Keratinocyte (primary cell): Measurements from ENCODE around the gene UBE2D1. TPM values are rescaled to one million over a fixed set of nuclear protein-coding genes. Genes with fewer than 3 reads are reported as not detected.

Experiments
- DNase-seq: peaks from one replicate; pipeline ENCODE4 v3.0.0-alpha.2; 2011; ENCODE audit warnings: low read depth, missing footprints, low spot score
- FAIRE-seq: peaks from 2 replicates; lab custom pipeline; 2011; peaks lifted over from hg19 to GRCh38; lab: Jason Lieb, UNC
- H2AFZ ChIP-seq: 2 replicates; pipeline ENCODE4 v1.6.0; 2012; ENCODE audit warnings: low read length, control low read depth, inconsistent platforms; ENCODE audit not compliant: control insufficient read depth
- H3K27ac ChIP-seq: 2 replicates; pipeline ENCODE4 v1.5.1; 2011; ENCODE audit warnings: low read length; ENCODE audit not compliant: control insufficient read depth, insufficient read depth
- H3K27me3 ChIP-seq: 3 replicates; pipeline ENCODE4 v1.6.0; 2011; ENCODE audit warnings: low read length; ENCODE audit not compliant: control insufficient read depth, insufficient read depth; ENCODE audit errors: extremely low read depth
- H3K36me3 ChIP-seq, 2 experiments: 2 replicates in 1 of 2; 3 replicates in 1 of 2; pipeline ENCODE4 v1.5.1; 2011; ENCODE audit warnings: low read length in 2 of 2, mild to moderate bottlenecking in 1 of 2; ENCODE audit not compliant: control insufficient read depth in 2 of 2, insufficient read depth in 2 of 2; ENCODE audit errors: extremely low read depth in 1 of 2
- H3K4me1 ChIP-seq: 3 replicates; pipeline ENCODE4 v1.5.1; 2011; ENCODE audit warnings: low read length; ENCODE audit not compliant: control insufficient read depth, insufficient read depth; ENCODE audit errors: extremely low read depth
- H3K4me2 ChIP-seq: 3 replicates; pipeline ENCODE4 v1.6.0; 2011; ENCODE audit warnings: low read depth, low read length; ENCODE audit not compliant: control insufficient read depth, insufficient read depth; ENCODE audit errors: extremely low read depth
- H3K4me3 ChIP-seq, 3 experiments: fragments of 200-600 bp in 1 of 3; sonication (generic) in 1 of 3; 2 replicates in 2 of 3; 3 replicates in 1 of 3; pipeline ENCODE4 v1.5.1; 2011 to 2016; ENCODE audit warnings: low read length in 3 of 3, mild to moderate bottlenecking in 3 of 3, control low read depth in 2 of 3, inconsistent platforms in 1 of 3, low read depth in 1 of 3, mixed read lengths in 1 of 3, mixed run types in 1 of 3, moderate library complexity in 1 of 3; ENCODE audit not compliant: control insufficient read depth in 2 of 3, insufficient read depth in 2 of 3; ENCODE audit errors: extremely low read depth in 1 of 3
- H3K79me2 ChIP-seq: 2 replicates; pipeline ENCODE4 v1.6.0; 2012; ENCODE audit warnings: low read length; ENCODE audit not compliant: control insufficient read depth, insufficient read depth
- H3K9ac ChIP-seq: 3 replicates; pipeline ENCODE4 v1.6.0; 2011; ENCODE audit warnings: low read length; ENCODE audit not compliant: control insufficient read depth, insufficient read depth; ENCODE audit errors: extremely low read depth
- H3K9me1 ChIP-seq: 3 replicates; pipeline ENCODE4 v1.6.0; 2011; ENCODE audit warnings: low read length; ENCODE audit not compliant: control insufficient read depth, insufficient read depth; ENCODE audit errors: extremely low read depth
- H3K9me3 ChIP-seq: 2 replicates; pipeline ENCODE4 v1.5.1; 2012; ENCODE audit warnings: low read depth, low read length; ENCODE audit not compliant: control insufficient read depth
- H4K20me1 ChIP-seq: 3 replicates; pipeline ENCODE4 v1.6.0; 2011; ENCODE audit warnings: low read length; ENCODE audit not compliant: control insufficient read depth, insufficient read depth; ENCODE audit errors: extremely low read depth
- EZH2 ChIP-seq: IDR thresholded peaks from one replicate; pipeline ENCODE4 v1.6.1; 2012; ENCODE audit warnings: inconsistent platforms, mild to moderate bottlenecking, low read length, moderate library complexity
- dilution Hi-C: fragments of 300-500 bp; cut with MboI; formaldehyde crosslinking; loops from one replicate; pipeline ENCODE4 v1.7.0; 2020; ENCODE audit warnings: low sequenced_read_pairs; ENCODE audit not compliant: extremely low pct_ligation_motif_present
- polyA plus RNA-seq, 5 experiments: library from polyadenylated mRNA; depleted of rRNA in 3 of 5; stranded (reverse) in 3 of 5; stranded (forward) in 1 of 5; unstranded in 1 of 5; fragments of >200 nt; gene quantifications; 1 replicate in 1 of 5; 2 replicates in 3 of 5; 3 replicates in 1 of 5; pipeline versions ENCODE4 v1.2.1 to v1.2.3, GENCODE V29; 2011 to 2012; ENCODE audit warnings: missing spikeins in 2 of 5, low read depth in 1 of 5, low replicate concordance in 1 of 5
- TF ChIP-seq, protein P1 (sequence below), 3 experiments: IDR thresholded peaks in 1 of 3; conservative IDR thresholded peaks in 1 of 3; optimal IDR thresholded peaks in 1 of 3; 2 replicates in 2 of 3; 3 replicates in 1 of 3; pipeline versions ENCODE3 to v1.5.1; 2011; ENCODE audit warnings: low read length in 3 of 3, mild to moderate bottlenecking in 3 of 3, moderate library complexity in 2 of 3, control low read depth in 1 of 3, inconsistent platforms in 1 of 3; ENCODE audit not compliant: insufficient read depth in 2 of 3; ENCODE audit errors: extremely low read depth in 1 of 3

The UBE2D1 gene
- polyA plus RNA-seq, 1 donor (not counting 4 experiments of a cell fraction or from before 2014, with no cell fraction given): 25.4 TPM

DNA sequence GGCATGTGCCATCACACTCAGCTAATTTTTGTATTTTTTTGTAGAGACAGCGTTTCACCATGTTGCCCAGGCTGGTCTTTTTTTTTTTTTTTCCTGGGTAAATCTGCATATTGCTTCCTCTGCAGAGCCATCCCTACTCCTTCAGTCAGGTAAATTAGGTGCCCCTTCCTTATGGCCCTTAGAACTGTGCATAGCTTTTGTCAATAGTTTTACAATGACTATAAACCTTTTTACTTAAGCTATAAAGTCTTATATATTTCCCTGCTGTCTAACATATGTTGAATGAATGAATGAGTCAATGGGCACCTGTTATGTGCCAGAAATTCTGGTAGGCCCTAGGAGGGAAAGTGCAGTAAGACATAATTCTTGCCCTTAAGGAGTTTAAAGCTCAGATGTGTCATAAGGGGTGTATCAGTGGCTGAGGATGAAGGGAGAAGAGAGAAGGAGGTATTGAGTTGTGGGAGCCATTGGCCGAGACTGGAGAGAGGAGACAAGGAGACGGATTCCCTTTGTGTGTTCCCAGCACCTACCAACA lies 30.6 kb upstream of the UBE2D1 start:
- H3K9me3 ChIP-seq: no peaks in the 10 kb centered on the region
- dilution Hi-C loops: no loop called here
- FAIRE-seq: no peak
- H3K9me1 ChIP-seq: no peaks in the 10 kb centered on the region
- no peaks in the 10 kb centered on the region for H4K20me1 ChIP-seq
- no peaks in the 10 kb centered on the region for H3K4me1 ChIP-seq
- DNase-seq: no peak
- peaks cover 5% of the 10 kb centered on the region for H3K27me3 ChIP-seq
- no peaks in the 10 kb centered on the region for H3K36me3 ChIP-seq
- H3K9ac ChIP-seq: no peak overlapping the region
- H3K79me2 ChIP-seq: no peaks in the 10 kb centered on the region
- H3K4me2 ChIP-seq: no peak overlapping the region
- H3K4me3 ChIP-seq: no peak overlapping the region
- no peak overlapping the region for H3K27ac ChIP-seq
- no peak for TF ChIP-seq EZH2
- TF ChIP-seq, protein P1, sequence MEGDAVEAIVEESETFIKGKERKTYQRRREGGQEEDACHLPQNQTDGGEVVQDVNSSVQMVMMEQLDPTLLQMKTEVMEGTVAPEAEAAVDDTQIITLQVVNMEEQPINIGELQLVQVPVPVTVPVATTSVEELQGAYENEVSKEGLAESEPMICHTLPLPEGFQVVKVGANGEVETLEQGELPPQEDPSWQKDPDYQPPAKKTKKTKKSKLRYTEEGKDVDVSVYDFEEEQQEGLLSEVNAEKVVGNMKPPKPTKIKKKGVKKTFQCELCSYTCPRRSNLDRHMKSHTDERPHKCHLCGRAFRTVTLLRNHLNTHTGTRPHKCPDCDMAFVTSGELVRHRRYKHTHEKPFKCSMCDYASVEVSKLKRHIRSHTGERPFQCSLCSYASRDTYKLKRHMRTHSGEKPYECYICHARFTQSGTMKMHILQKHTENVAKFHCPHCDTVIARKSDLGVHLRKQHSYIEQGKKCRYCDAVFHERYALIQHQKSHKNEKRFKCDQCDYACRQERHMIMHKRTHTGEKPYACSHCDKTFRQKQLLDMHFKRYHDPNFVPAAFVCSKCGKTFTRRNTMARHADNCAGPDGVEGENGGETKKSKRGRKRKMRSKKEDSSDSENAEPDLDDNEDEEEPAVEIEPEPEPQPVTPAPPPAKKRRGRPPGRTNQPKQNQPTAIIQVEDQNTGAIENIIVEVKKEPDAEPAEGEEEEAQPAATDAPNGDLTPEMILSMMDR (optimal IDR thresholded peaks at IDR 0.05 in 1 of 3, IDR thresholded peaks at IDR 0.05 in 1 of 3, conservative IDR thresholded peaks at IDR 0.05 in 1 of 3; ENCODE audit: extremely low read depth in 1 of 3, insufficient read depth in 2 of 3, low read length in 3 of 3): no peak
- no peak overlapping the region for H2AFZ ChIP-seq

DNA sequence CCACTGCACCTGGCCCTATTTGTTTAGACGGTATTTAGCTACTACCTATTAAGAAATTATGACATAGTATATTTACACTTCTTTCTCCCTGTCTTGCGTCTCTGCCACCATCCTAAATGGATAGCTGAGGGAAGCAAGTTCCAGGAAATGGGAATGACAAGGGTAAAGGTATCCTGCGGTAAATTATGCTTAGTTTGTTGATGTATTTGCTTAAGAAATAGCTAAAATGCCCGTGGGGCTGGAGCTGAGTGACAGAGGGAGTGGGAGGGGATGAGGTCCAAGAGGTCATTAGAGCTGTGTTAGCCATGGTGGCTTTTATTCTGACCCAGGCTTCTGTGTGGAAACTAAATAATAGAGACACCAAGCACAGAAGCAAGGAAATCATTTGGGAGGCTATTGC lies 29.0 kb upstream of the UBE2D1 start:
- Histone ChIP-seq H4K20me1 (no peaks in the 10 kb centered on the region), H3K36me3 (no peaks in the 10 kb centered on the region), H3K9ac (no peak overlapping the region), H3K4me2 (no peak overlapping the region), H2AFZ (no peak overlapping the region), H3K9me3 (no peaks in the 10 kb centered on the region), H3K9me1 (no peaks in the 10 kb centered on the region), H3K4me3 (no peak overlapping the region), H3K79me2 (no peaks in the 10 kb centered on the region), H3K27ac (no peak overlapping the region), H3K4me1 (no peaks in the 10 kb centered on the region), H3K27me3 (peaks cover 5% of the 10 kb centered on the region)
- FAIRE-seq (no peak), DNase-seq (no peak)
- dilution Hi-C loops: no loop called here
- TF ChIP-seq EZH2: no peak
- TF ChIP-seq, protein P1 (optimal IDR thresholded peaks at IDR 0.05 in 1 of 3, IDR thresholded peaks at IDR 0.05 in 1 of 3, conservative IDR thresholded peaks at IDR 0.05 in 1 of 3; ENCODE audit: extremely low read depth in 1 of 3, insufficient read depth in 2 of 3, low read length in 3 of 3): no peak
